HS-27A (cell line): ENCODE data around the gene EYA4.

ENCODE experiments used
- DNase-seq: peaks from one replicate; pipeline ENCODE4 v3.0.0-alpha.2; 2012; ENCODE audit warnings: low read depth, missing footprints

EYA4 gene

GRCh38 chr6:133241086-133241900 is at the start of gene EYA4:
TSS of gene EYA4 (plus strand) at chr6:133241357. CDS start at chr6:133274781, 33,424 bp downstream.
- DNase-seq, result no peak

- DNase-seq, result no peak
Observed at GRCh38 chr6:133193396-133193795, 47.8 kb upstream of the EYA4 start.

GRCh38 chr6:133198725-133199124 is 42.4 kb upstream of the EYA4 start:
- no peak for DNase-seq

- DNase-seq, result no peak
Observed at GRCh38 chr6:133201231-133201630, 39.9 kb upstream of the EYA4 start.

- no peak for DNase-seq
Observed at GRCh38 chr6:133202610-133203343, 38.4 kb upstream of the EYA4 start.

- no peak for DNase-seq
Observed at GRCh38 chr6:133203344-133203697, 37.8 kb upstream of the EYA4 start.

- no peak for DNase-seq
Observed at GRCh38 chr6:133205304-133205703, 35.9 kb upstream of the EYA4 start.

GRCh38 chr6:133206942-133207341 is 34.2 kb upstream of the EYA4 start:
- DNase-seq, result no peak

GRCh38 chr6:133207754-133208153 is 33.4 kb upstream of the EYA4 start:
- no peak for DNase-seq

- DNase-seq, result no peak
Observed at GRCh38 chr6:133208183-133208755, 32.9 kb upstream of the EYA4 start.

- no peak for DNase-seq
Observed at GRCh38 chr6:133214267-133214666, 26.9 kb upstream of the EYA4 start.

GRCh38 chr6:133218852-133219251 is 22.3 kb upstream of the EYA4 start:
- no peak for DNase-seq

GRCh38 chr6:133223452-133224029 is 17.6 kb upstream of the EYA4 start:
- no peak for DNase-seq

- no peak for DNase-seq
Observed at GRCh38 chr6:133225560-133225959, 15.6 kb upstream of the EYA4 start.

GRCh38 chr6:133227344-133227743 is 13.8 kb upstream of the EYA4 start:
- no peak for DNase-seq

- DNase-seq, result no peak
Observed at GRCh38 chr6:133230052-133230451, 11.1 kb upstream of the EYA4 start.

GRCh38 chr6:133235221-133235620 is 5.9 kb upstream of the EYA4 start:
- DNase-seq, result no peak

- no peak for DNase-seq
Observed at GRCh38 chr6:133236932-133237331, 4.2 kb upstream of the EYA4 start.

- DNase-seq, result no peak
Observed at GRCh38 chr6:133240511-133241085, 559 bp upstream of the EYA4 start.

GRCh38 chr6:133241901-133242636 is 912 bp downstream of the EYA4 start:
- DNase-seq, result no peak
